ENCODE measurements around the gene MUC22.

MUC22 gene

DNA sequence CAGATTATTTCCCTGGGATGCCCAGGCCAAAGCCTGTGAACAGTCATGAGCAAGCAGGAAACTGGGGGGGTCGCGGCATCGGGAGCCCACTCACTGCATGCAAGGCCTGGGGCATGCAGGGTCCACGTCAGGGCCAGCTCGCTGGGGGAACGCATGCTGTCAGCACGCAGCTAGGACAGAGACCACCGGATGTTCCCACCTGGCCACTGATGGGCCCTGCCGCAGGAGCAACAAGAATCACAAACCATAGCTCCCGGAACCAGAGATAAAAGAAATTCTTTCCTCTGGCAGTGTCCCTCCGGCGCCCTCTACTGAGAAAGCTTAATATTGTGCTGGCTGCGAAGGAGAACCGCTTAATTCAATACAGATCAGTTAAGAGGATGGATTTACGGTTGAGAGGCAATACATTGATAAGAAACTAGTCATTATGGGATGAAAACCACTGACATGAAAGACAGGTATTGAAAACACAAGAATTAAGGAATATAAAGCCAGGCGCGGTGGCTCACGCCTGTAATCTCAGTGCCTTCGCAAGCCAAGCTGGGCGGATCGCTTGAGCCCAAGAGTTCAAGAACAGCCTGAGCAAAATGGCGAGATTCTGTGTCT is 69.5 kb downstream of the MUC22 start:
- DNase-seq (ENCODE audit: low read depth in 3 of 3), result peak; percentile 29 to 58 (median 48)

DNA sequence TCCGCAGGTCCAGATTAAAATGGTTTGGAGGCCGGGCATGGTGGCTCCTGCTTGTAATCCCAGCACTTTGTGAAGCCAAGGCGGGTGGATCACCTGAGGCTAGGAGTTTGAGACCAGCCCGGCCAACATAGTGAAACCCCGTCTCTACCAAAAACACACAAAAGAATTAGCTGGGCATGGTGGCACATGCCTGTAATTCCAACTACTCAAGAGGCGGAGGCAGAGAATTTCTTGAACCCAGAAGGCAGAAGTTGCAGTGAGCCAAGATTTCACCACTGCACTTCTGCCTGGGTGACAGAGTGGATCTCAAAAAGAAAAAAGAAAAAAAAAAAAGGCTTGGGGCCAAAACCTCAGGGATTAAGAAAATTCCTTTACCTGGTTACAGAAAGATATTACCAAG is 71.6 kb downstream of the MUC22 start:
- no peak for DNase-seq (ENCODE audit: low read depth in 3 of 3)

DNA sequence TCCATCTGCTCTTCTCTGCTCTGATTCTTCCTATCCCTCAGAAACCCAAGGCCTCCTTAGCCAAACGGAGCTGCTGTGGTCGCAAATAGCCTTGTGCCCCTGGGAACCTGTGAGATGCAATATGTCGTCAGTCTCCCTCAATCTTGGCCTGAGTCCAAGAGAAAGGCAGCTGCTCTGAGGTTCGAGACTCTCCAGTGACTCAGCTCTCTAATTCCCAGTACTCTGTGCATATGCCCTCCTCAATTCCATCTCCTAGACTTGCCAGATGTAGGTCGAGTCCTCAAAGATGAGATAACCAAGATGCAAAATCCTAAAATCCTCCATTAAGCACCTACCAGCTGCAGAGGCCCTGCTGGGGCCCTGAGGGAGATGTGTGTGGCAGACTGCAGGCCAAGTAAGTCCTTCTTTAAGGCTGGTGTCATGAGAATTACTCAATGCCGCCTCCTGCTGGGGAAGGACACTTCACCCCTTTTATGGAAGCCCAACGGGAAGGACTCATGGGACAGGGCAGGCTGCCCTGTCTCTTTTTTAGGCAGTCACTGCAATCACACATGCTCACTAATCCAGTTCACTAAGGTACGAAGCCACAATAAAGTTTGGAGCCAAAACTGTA is 73.6 kb downstream of the MUC22 start:
- no peak for DNase-seq (ENCODE audit: low read depth in 3 of 3)
